HepG2 (cell line): ENCODE results near the gene TBC1D4. TPM values are rescaled to one million over a fixed set of nuclear protein-coding genes. Genes with fewer than 3 reads are reported as not detected.

ENCODE experiments used
- EHMT2 ChIP-seq: fragments of 200-600 bp; sonication (generic); IDR thresholded peaks from 2 replicates; pipeline ENCODE4 v1.7.0; 2017; ENCODE audit warnings: antibody characterized with exemption, low read depth, low read length, borderline replicate concordance
- FIP1L1 ChIP-seq: fragments of 200-400 bp; formaldehyde crosslinking; IDR thresholded peaks from 2 replicates; pipeline ENCODE4 v1.6.1; 2018; ENCODE audit warnings: low read depth, mild to moderate bottlenecking, low read length, moderate library complexity, borderline replicate concordance; ENCODE audit not compliant: insufficient read depth
- FOXA1 ChIP-seq, 2 experiments: fragments of 450-650 bp in 1 of 2; sonication (generic) in 1 of 2; formaldehyde crosslinking in 1 of 2; IDR thresholded peaks; 2 replicates each; pipeline versions ENCODE4 v1.4.0 to v1.6.1; 2016 to 2020; ENCODE audit warnings: missing genetic modification reagents in 1 of 2
- HDAC6 ChIP-seq: fragments of 200-600 bp; sonication (generic); IDR thresholded peaks from 2 replicates; pipeline ENCODE4 v1.7.0; 2017; ENCODE audit warnings: mild to moderate bottlenecking, antibody characterized with exemption, low read length, low read depth
- KAT7 ChIP-seq: IDR thresholded peaks from 2 replicates; pipeline ENCODE4 v1.6.1; 2018; ENCODE audit warnings: borderline replicate concordance, missing compliant biosample characterization
- PAF1 ChIP-seq: IDR thresholded peaks from 2 replicates; pipeline ENCODE4 v1.6.1; 2016; ENCODE audit warnings: missing genetic modification reagents, missing compliant biosample characterization
- SIN3A ChIP-seq: IDR thresholded peaks from 2 replicates; pipeline ENCODE4 v1.6.1; 2011; ENCODE audit warnings: low read depth, mild to moderate bottlenecking, control low read depth, low read length, borderline replicate concordance
- ZNF792 ChIP-seq: IDR thresholded peaks from 2 replicates; pipeline ENCODE4 v1.6.1; 2016
- polyA plus RNA-seq, 8 experiments: library from polyadenylated mRNA; depleted of rRNA in 3 of 8; stranded (reverse) in 7 of 8; unstranded in 1 of 8; fragments of >200 nt; fragmentation: Illumina TruSeq in 4 of 8; extraction: Trizol in 4 of 8; gene quantifications; 2 replicates each; pipeline versions ENCODE4 v1.2.1 to v1.2.3, GENCODE V29; 2011 to 2016; ENCODE audit warnings: low read depth in 4 of 8, missing spikeins in 1 of 8, mixed read lengths in 1 of 8; ENCODE audit not compliant: insufficient read depth in 1 of 8
- total RNA-seq, 5 experiments: library from RNA; depleted of rRNA; stranded (reverse); fragments of >200 nt; fragmentation: Illumina TruSeq; extraction: Trizol; gene quantifications; 2 replicates each; pipeline ENCODE4 v1.2.3, GENCODE V29; 2016; ENCODE audit warnings: low read depth in 1 of 5
- TF ChIP-seq, protein P1 (sequence below), 2 experiments: sonication (generic) in 1 of 2; formaldehyde crosslinking in 1 of 2; IDR thresholded peaks; 2 replicates each; pipeline versions ENCODE4 v1.5.1 to v1.6.1; 2011 to 2020; ENCODE audit warnings: borderline replicate concordance in 1 of 2, low read depth in 1 of 2, low read length in 1 of 2, mild to moderate bottlenecking in 1 of 2, missing genetic modification reagents in 1 of 2, moderate library complexity in 1 of 2
- TF ChIP-seq, protein P2 (sequence below): sonication (generic); formaldehyde crosslinking; IDR thresholded peaks from 2 replicates; pipeline ENCODE4 v1.5.0; 2020; ENCODE audit warnings: mild to moderate bottlenecking, missing genetic modification reagents, borderline replicate concordance
- TF ChIP-seq, protein P3 (sequence below): sonication (generic); formaldehyde crosslinking; IDR thresholded peaks from 2 replicates; pipeline ENCODE4 v1.5.1; 2020; ENCODE audit warnings: mild to moderate bottlenecking, missing genetic modification reagents, borderline replicate concordance
- TF ChIP-seq, protein P4 (sequence below), 2 experiments: sonication (generic) in 1 of 2; formaldehyde crosslinking in 1 of 2; IDR thresholded peaks; 2 replicates each; pipeline versions ENCODE4 v1.4.0 to v1.6.1; 2016 to 2020; ENCODE audit warnings: borderline replicate concordance in 1 of 2, low read depth in 1 of 2, mild to moderate bottlenecking in 1 of 2, missing genetic modification reagents in 1 of 2

TBC1D4 gene
- total and polyA plus RNA-seq, 2 of the 13 experiments (the other 11 are each of a cell fraction or from before 2014, with no cell fraction given) = 35.9 to 64.4 TPM

DNA sequence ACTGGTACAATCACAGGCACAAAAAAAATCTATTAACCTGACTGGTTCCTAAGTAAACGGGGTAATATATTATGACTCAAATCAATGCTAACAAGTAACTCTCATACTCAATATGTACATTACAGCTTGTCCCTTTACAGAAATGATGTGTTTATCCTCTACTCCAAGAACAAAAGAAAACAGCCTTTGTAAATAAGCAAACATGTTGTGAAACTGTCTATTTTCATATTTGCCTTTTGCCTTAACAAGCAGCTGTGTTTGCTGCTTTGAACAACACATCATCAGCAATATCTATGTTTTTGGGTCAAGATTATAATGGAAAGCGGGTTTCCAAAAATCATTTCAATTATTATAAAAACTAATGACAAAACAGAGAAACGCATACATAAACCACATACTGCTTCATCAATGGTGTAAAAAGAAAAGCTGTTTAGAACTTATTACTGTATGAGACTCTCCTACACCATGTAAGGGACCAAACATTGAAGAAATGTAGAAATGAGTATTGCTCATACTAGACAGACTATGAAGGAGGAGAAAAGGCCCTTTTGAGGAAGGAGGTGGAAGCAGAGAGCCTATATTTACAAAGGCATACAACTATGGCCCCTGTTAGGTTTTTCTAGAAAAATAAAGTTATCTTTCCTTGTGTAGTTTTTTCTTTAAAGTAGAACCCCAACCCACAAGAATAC, 14.8 kb downstream of the TBC1D4 start (continued):
- TF ChIP-seq FIP1L1 (no peak), EHMT2 (no peak), ZNF792 (no peak), SIN3A (no peak), FOXA1 (IDR thresholded peaks at IDR 0.05) (peak; percentile 97), FOXA1 (CRISPR knock-in tag; IDR thresholded peaks at IDR 0.05) (peak; percentile 58), KAT7 (CRISPR knock-in tag) (no peak), PAF1 (CRISPR knock-in tag) (no peak), HDAC6 (no peak)
- TF ChIP-seq, protein P1, sequence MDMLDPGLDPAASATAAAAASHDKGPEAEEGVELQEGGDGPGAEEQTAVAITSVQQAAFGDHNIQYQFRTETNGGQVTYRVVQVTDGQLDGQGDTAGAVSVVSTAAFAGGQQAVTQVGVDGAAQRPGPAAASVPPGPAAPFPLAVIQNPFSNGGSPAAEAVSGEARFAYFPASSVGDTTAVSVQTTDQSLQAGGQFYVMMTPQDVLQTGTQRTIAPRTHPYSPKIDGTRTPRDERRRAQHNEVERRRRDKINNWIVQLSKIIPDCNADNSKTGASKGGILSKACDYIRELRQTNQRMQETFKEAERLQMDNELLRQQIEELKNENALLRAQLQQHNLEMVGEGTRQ (IDR thresholded peaks at IDR 0.05; ENCODE audit: low read depth, low read length) = no peak
- TF ChIP-seq, protein P1 (CRISPR knock-in tag; IDR thresholded peaks at IDR 0.05; ENCODE audit: borderline replicate concordance) = no peak
- TF ChIP-seq, protein P2, sequence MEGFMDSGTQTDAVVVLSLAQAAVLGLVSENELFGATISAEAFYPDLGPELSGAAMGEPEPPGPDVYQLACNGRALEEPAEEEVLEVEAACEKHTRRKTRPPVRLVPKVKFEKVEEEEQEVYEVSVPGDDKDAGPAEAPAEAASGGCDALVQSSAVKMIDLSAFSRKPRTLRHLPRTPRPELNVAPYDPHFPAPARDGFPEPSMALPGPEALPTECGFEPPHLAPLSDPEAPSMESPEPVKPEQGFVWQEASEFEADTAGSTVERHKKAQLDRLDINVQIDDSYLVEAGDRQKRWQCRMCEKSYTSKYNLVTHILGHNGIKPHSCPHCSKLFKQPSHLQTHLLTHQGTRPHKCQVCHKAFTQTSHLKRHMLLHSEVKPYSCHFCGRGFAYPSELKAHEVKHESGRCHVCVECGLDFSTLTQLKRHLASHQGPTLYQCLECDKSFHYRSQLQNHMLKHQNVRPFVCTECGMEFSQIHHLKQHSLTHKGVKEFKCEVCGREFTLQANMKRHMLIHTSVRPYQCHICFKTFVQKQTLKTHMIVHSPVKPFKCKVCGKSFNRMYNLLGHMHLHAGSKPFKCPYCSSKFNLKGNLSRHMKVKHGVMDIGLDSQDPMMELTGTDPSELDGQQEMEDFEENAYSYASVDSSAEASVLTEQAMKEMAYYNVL (CRISPR knock-in tag) = no peak
- TF ChIP-seq, protein P3, sequence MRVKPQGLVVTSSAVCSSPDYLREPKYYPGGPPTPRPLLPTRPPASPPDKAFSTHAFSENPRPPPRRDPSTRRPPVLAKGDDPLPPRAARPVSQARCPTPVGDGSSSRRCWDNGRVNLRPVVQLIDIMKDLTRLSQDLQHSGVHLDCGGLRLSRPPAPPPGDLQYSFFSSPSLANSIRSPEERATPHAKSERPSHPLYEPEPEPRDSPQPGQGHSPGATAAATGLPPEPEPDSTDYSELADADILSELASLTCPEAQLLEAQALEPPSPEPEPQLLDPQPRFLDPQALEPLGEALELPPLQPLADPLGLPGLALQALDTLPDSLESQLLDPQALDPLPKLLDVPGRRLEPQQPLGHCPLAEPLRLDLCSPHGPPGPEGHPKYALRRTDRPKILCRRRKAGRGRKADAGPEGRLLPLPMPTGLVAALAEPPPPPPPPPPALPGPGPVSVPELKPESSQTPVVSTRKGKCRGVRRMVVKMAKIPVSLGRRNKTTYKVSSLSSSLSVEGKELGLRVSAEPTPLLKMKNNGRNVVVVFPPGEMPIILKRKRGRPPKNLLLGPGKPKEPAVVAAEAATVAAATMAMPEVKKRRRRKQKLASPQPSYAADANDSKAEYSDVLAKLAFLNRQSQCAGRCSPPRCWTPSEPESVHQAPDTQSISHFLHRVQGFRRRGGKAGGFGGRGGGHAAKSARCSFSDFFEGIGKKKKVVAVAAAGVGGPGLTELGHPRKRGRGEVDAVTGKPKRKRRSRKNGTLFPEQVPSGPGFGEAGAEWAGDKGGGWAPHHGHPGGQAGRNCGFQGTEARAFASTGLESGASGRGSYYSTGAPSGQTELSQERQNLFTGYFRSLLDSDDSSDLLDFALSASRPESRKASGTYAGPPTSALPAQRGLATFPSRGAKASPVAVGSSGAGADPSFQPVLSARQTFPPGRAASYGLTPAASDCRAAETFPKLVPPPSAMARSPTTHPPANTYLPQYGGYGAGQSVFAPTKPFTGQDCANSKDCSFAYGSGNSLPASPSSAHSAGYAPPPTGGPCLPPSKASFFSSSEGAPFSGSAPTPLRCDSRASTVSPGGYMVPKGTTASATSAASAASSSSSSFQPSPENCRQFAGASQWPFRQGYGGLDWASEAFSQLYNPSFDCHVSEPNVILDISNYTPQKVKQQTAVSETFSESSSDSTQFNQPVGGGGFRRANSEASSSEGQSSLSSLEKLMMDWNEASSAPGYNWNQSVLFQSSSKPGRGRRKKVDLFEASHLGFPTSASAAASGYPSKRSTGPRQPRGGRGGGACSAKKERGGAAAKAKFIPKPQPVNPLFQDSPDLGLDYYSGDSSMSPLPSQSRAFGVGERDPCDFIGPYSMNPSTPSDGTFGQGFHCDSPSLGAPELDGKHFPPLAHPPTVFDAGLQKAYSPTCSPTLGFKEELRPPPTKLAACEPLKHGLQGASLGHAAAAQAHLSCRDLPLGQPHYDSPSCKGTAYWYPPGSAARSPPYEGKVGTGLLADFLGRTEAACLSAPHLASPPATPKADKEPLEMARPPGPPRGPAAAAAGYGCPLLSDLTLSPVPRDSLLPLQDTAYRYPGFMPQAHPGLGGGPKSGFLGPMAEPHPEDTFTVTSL = peak; percentile 20; the same call in 1 of the 2 replicates
- TF ChIP-seq, protein P4, sequence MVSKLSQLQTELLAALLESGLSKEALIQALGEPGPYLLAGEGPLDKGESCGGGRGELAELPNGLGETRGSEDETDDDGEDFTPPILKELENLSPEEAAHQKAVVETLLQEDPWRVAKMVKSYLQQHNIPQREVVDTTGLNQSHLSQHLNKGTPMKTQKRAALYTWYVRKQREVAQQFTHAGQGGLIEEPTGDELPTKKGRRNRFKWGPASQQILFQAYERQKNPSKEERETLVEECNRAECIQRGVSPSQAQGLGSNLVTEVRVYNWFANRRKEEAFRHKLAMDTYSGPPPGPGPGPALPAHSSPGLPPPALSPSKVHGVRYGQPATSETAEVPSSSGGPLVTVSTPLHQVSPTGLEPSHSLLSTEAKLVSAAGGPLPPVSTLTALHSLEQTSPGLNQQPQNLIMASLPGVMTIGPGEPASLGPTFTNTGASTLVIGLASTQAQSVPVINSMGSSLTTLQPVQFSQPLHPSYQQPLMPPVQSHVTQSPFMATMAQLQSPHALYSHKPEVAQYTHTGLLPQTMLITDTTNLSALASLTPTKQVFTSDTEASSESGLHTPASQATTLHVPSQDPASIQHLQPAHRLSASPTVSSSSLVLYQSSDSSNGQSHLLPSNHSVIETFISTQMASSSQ (IDR thresholded peaks at IDR 0.05; ENCODE audit: low read depth) = no peak
- TF ChIP-seq, protein P4 (CRISPR knock-in tag; IDR thresholded peaks at IDR 0.05; ENCODE audit: borderline replicate concordance) = no peak
